ENCODE data around the gene IL4I1.

Gene IL4I1

DNA sequence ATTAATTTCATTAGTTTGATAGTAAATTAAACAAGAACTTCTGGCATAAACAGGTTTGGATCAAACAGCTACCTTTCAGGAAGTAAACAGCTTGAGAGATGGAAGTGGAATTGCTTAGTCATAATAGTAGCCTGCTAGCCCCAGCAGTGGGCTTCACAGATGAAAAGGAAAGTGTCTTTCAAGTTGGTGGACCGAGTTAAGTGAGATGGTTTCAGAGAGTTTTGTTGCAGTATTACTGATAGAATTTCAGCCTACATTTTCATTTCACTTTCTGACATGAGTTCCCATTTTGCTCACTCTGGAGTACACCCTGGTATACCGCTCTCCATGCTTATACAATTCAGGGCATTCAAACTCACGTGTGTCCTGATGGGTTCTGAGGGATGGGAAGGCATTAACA is 47.7 kb downstream of the IL4I1 start:
- DNase-seq = no peak

DNA sequence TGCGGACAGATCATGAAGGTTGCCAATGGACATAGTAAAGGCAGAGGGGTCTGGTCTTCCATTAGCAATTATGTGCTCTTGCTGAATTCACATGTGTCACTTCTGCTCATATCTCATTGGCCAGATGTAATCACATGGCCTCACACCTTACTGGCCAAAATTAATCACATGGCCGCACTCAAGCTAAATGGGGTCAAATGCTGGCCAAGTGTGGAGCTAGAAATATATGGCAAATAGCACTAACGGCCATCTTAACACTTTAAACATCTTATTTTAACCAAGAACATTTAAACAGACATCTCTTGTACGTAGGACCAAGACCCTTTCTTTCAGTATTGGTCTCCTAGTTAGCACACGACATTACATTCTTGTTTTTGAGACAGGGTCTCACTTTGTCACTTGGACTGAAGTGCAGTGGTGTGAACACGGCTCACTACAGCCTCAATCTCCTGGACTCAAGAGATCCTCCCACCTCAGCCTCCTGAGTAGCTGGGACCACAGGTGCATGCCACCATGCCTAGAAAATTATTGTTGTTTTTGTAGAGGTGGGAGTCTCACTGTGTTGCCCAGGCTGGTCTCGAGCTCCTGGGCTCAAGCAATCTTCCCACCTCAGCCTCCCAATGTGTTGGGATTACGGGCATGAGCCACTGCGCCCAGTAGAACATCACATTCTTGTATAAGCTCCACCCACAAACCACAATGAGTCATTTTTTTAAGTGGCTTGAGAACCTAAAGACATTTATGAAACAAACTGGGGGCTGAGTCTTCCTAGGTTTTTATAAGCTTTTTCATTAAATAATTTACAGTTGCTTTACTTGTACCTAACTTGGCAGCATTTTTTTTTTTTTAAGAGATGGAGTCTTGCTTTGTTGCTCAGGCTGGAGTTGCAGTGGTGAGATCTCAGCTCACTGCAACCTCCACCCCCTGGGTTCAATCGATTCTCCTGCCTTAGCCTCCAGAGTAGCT is 48.7 kb downstream of the IL4I1 start:
- no peak for DNase-seq

DNA sequence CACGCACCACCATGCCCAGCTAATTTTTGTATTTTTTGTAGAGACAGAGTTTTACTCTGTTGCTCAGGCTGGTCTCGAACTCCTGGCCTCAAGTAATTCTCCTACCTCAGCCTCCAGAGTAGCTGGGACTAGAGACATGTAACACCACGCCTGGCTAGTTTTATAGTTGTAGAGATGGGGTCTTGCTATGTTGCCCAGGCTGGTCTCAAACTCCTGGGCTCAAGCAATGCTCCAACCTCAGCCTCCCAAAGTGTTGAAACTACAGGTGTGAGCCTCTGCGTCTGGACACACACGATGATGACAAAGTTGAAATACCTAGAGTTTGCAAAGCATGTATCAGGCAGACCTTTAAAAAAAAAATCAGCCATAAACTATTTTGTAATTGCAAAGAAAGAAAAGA is 50.3 kb downstream of the IL4I1 start:
- DNase-seq = no peak

DNA sequence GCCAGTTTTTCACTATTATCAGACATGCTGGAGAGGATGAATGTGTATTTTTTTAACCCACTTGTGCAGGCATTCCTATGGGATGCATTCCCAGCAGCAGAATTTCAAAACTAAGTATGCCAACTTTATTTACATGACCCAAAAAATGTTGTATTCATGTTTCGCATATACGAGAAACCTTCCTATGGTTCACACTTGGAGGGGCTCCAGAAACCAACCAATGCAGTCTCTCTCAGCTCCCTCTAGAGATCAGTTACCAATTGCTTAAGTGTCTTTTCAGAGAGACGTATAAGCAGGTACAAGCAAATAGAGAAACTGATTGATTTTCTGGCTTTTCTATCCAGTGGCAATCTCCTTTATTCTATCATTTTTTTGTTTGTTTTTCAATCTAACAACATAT is 51.3 kb downstream of the IL4I1 start:
- DNase-seq = no peak

DNA sequence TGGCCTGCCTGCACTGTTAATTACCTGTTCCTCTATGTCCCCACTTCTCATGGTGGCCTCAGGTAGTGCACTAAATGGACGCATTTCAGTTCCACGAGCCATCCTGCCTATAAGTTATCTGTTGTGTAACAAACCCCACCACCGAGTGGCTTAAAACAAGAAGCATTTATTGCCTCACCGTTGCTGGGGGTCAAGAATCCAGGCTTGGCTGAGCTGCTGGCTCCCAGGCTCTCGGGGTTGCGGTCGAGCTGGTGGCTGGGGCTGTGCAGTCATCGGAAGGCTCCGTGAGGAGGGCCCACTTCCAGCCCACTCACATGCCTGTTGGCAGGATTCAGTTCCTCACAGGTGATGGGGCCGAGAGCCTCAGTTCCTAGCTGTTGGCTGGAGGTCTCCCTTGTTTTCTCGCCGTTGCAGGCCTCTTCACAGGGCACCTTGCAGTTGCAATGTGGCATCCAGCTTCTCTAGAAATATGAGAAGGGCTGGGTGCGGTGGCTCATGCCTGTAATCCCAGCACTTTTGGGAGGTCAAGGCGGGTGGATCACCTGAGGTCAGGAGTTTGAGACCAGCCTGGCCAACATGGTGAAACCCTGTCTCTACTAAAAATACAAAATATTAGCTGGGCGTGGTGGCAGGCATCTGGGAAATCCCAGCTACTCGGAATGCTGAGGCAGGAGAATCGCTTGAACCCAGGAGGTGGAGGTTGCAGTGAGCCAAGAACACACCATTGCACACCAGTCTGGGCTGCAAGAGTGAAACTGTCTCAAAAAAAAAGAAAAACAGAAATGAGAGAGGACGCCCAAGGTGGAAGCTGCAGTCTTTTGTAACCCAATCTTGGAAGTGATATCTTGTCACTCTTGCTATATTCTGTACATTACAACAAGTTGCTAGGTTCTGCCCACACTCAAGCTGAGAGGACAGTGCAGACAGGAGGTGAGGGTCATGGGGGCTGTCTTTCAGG is 52.3 kb downstream of the IL4I1 start:
- DNase-seq = no peak

DNA sequence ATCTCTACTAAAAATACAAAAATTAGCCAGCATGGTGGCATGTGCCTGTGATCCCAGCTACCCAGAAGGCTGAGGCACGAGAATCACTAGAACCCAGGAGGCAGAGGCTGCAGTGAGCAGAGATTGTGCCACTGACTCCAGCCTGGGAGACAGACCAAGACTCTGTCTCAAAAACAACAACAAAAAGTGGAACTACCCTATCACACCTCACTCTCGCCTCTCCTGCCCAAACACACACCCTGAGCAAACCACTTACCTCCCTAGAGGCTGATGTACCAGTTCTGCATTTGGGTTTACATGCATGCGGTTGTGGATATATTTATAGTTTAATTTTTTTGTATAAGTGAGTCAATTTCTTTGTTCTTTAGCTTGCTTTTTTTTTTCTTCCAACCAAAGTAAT is 53.4 kb downstream of the IL4I1 start:
- no peak for DNase-seq

DNA sequence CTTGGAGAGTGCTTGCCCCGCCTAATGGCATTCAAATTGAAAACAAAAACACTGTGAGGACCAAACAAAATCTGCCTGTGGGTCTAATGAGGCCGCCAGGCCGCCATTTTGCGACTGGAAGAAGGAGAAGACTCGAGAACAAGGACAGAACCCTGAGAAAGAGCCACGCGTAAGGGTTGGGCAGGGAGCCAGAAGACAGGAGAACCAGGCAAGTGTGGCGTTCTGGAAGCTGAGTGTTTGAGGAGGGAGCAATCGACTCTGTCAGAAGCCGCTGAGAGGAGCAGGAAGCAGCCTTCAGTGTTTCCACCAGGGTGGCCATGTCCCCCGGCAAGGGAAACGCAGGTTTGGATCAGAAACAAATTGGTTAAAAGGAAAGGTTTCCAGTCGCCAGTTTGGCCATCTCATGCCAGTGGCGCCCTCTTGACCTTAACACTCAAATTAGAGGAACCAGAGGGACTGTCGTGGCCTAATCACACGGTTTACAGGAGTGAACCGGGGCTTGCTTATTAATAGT is 55.9 kb downstream of the IL4I1 start:
- DNase-seq = no peak

DNA sequence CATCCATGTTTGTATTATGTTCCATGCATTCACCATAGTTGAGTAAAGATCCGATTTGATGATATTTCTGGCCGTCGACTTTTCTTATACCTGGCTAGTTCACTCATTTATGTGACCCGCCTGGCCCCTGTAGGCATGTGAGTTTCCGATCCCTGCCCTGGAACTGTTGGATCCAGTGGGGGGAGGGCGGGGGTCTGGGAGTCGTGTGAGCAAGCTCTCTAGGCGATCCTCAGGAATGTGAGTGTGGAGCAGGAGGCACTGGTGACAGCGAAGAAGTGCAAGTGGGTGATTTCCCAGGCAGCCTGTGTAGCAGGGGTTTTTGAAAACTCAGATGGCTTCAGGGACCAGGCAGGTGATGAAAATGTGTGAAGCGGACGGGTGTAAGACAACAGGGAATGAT is 56.4 kb downstream of the IL4I1 start:
- DNase-seq = no peak

DNA sequence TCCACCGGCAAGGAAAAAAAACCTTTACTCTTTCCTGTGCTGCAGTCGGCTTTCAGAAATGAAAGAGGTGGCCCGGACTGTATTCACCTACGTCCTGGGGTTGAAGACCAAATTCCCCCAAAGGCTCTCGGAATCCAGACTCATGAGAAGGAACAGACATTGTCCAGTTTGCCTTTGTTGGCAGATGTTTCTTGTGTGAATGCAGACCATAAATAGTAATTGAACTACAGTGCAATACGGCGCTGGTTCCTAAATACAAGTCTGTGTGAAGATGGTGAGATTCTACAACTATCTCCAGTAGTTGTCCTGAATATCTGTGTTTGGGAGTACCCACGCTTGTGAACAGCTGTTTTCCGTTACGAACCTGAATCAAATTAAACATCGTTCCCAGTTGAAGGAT is 57.0 kb downstream of the IL4I1 start:
- no peak for DNase-seq
